Measurements from ENCODE around the gene HEPHL1. TPM values are rescaled to one million over a fixed set of nuclear protein-coding genes. Genes with fewer than 3 reads are reported as not detected.
"Not testable (repeated sequence)": the region's sequence is repeated elsewhere in the genome, so short reads cannot be mapped to it uniquely, and the experiment has no call there.

The HEPHL1 gene
- total RNA-seq, 3 donors from 2014 or later = not detected

DNA sequence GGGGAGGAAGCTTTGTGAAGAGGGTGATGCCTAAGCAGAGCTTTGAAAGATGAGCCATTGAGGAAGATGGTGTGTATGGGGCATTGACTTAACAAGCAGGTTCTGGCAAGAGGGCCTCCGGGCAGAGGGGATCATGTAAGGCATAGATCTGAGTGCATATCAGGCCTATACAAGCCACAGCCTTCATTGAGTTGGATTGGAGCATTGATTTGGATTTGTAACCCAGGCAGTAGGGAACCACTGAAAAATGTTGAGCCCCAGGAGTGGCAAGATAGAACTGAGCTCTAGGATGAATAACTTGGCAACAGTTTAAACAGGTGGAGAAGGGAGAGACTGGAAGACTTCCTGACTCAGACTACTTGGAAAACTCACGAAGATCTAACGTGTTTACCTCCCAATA is 128.9 kb downstream of the HEPHL1 start:
- DNase-seq (no peak), ATAC-seq (no peak)
- H3K9me3 Mint-ChIP-seq = no peaks in the 10 kb centered on the region
- peaks cover 17% of the 10 kb centered on the region for H3K36me3 Mint-ChIP-seq (ENCODE audit: insufficient read depth)
- H3K4me3 Mint-ChIP-seq = no peak overlapping the region
- H3K4me1 Mint-ChIP-seq (ENCODE audit: low read depth) = peaks cover 76% of the 10 kb centered on the region
- no peaks in the 10 kb centered on the region for H3K27me3 Mint-ChIP-seq (ENCODE audit: low read depth)

GRCh38 chr11:94150704-94151685 is 129.8 kb downstream of the HEPHL1 start:
- Mint-ChIP-seq H3K4me1 (ENCODE audit: low read depth) (peaks cover 67% of the 10 kb centered on the region), H3K4me3 (no peak overlapping the region), H3K27me3 (ENCODE audit: low read depth) (no peaks in the 10 kb centered on the region), H3K9me3 (no peaks in the 10 kb centered on the region), H3K36me3 (ENCODE audit: insufficient read depth) (peaks cover 23% of the 10 kb centered on the region)
- no peak for DNase-seq
- no peak for ATAC-seq

- DNase-seq = no peak
Measured at GRCh38 chr11:94151903-94152677, 130.9 kb downstream of the HEPHL1 start.

DNA sequence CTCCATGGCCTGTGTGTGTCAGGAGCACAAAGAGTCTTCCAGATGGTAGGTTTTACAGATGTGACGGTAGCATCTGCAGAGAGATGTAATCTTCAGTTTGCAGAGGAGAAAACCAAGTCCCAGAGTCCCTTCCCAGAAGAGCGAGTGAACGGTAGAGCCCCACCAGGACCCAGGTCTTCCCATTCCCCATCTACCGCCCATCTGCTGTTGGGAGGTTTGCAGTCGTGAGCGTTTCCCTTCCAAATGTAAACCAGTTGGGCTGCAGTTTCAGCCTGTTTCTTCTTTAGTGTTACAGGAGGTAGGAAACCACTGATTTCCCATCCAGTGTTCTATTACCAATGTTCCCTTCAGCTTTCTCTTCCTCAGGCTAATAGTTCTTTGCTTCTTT is 131.5 kb downstream of the HEPHL1 start:
- H3K4me3 Mint-ChIP-seq = no peak overlapping the region
- H3K27me3 Mint-ChIP-seq (ENCODE audit: low read depth) = no peaks in the 10 kb centered on the region
- ATAC-seq = no peak
- no peaks in the 10 kb centered on the region for H3K9me3 Mint-ChIP-seq
- H3K36me3 Mint-ChIP-seq (ENCODE audit: insufficient read depth) = peaks cover 35% of the 10 kb centered on the region
- H3K4me1 Mint-ChIP-seq (ENCODE audit: low read depth) = peaks cover 53% of the 10 kb centered on the region
- no peak for DNase-seq

More at GRCh38 chr11:94151903-94152677, 130.9 kb downstream of the HEPHL1 start:
- Mint-ChIP-seq H3K4me3 (no peak overlapping the region), H3K9me3 (no peaks in the 10 kb centered on the region), H3K36me3 (ENCODE audit: insufficient read depth) (peaks cover 33% of the 10 kb centered on the region), H3K27me3 (ENCODE audit: low read depth) (no peaks in the 10 kb centered on the region), H3K4me1 (ENCODE audit: low read depth) (peaks cover 58% of the 10 kb centered on the region)
- peak; percentile 91 to 95 for ATAC-seq

- H3K4me1 Mint-ChIP-seq (ENCODE audit: low read depth) = peaks cover 46% of the 10 kb centered on the region
Measured at GRCh38 chr11:94153320-94153719, 132.2 kb downstream of the HEPHL1 start.

GRCh38 chr11:94154095-94154856 is 133.1 kb downstream of the HEPHL1 start:
- H3K4me1 Mint-ChIP-seq (ENCODE audit: low read depth) = peaks cover 37% of the 10 kb centered on the region
- H3K36me3 Mint-ChIP-seq (ENCODE audit: insufficient read depth) = peaks cover 38% of the 10 kb centered on the region
- H3K27me3 Mint-ChIP-seq (ENCODE audit: low read depth) = no peaks in the 10 kb centered on the region
- ATAC-seq (no peak), DNase-seq (no peak)
- H3K4me3 Mint-ChIP-seq = no peak overlapping the region
- no peaks in the 10 kb centered on the region for H3K9me3 Mint-ChIP-seq

More at GRCh38 chr11:94153320-94153719, 132.2 kb downstream of the HEPHL1 start:
- Mint-ChIP-seq H3K36me3 (ENCODE audit: insufficient read depth) (peaks cover 39% of the 10 kb centered on the region), H3K4me3 (no peak overlapping the region), H3K9me3 (no peaks in the 10 kb centered on the region), H3K27me3 (ENCODE audit: low read depth) (no peaks in the 10 kb centered on the region)
- no peak for DNase-seq
- no peak for ATAC-seq

DNA sequence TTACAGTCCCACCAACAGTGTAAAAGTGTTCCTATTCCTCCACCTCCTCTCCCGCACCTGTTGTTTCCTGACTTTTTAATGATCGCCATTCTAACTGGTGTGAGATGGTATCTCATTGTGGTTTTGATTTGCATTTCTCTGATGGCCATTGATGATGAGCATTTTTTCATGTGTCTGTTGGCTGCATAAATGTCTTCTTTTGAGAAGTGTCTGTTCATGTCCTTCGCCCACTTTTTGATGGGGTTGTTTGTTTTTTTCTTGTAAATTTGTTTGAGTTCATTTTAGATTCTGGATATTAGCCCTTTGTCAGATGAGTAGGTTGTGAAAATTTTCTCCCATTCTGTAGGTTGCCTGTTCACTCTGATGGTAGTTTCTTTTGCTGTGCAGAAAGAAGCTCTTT is 136.2 kb downstream of the HEPHL1 start:
- not testable (repeated sequence) for H3K4me3 Mint-ChIP-seq; ATAC-seq; DNase-seq; H3K27me3 Mint-ChIP-seq (ENCODE audit: low read depth); H3K9me3 Mint-ChIP-seq
- peaks cover 36% of the 10 kb centered on the region for H3K4me1 Mint-ChIP-seq (ENCODE audit: low read depth)
- H3K36me3 Mint-ChIP-seq (ENCODE audit: insufficient read depth) = peaks cover 51% of the 10 kb centered on the region

Other genes with a start within 250 kb of the HEPHL1 start
- gene MED17, start 237.1 kb upstream of the HEPHL1 start, total RNA-seq = 10 to 100 TPM; 52.7 to 54.9 (median 54.8) TPM
- not detected for gene VSTM5, start 170.7 kb upstream of the HEPHL1 start, total RNA-seq
- 10 to 100 TPM; 17.0 to 19.5 (median 18.8) TPM for gene PANX1, start 107.5 kb downstream of the HEPHL1 start, total RNA-seq

Measured in activated T-cell treated with anti-CD3 and anti-CD28 coated beads, Interleukin-2, amount 50 U/mL, for 4 hours (primary cell).